ENCODE data around the gene COL5A1. TPM values are rescaled to one million over a fixed set of nuclear protein-coding genes. Genes with fewer than 3 reads are reported as not detected.

The COL5A1 gene
- total RNA-seq, 4 donors from 2014 or later, result 8.4 to 14.7 (median 11.3) TPM

DNA sequence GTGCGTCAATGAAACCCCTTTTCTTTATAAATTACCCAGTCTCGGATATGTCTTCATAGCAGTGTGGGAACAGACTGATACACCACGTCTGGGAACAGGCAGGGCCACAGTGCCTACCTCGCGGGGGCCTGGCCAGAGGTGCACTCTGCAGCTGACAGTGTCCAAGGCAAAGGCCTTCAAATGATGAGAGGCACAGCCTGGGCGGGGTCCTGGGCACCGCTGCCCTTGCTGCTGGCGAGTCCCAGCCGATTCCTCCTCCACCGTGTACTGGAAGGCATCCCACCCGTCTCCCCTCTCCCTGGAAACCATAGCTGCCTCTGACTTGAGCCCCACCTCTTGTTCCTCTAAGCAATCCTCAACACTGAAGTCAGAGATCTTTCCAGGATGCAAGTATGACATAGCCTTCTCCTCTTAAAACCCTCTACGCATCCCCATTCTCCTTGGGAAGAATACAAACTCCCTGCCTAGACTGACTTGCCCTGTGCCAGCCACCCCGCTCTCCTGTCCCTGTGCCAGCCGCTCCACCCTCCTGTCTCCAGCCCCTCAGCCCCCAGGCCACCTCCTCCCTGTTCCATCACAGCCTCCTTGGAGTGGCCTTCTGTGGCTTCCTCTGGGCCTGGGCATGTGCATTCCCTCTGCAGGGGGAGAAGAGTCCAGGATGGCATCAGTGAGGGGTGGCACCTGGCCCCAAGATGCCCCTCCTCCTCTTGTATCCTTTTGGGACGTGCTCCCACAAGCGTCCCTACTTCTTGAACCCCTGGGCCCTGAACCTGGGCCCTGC lies 8.1 kb upstream of the COL5A1 start:
- WGBS, 2 donors, result 84 to 85% methylated on average over 16 of the region's 16 CpGs
- DNase-seq (ENCODE audit: low spot score in 2 of 2), result peak in 1 of 2 donors; percentile 78
- no peak overlapping the region for H3K4me3 ChIP-seq (ENCODE audit: low read depth, poor library complexity, severe bottlenecking)

DNA sequence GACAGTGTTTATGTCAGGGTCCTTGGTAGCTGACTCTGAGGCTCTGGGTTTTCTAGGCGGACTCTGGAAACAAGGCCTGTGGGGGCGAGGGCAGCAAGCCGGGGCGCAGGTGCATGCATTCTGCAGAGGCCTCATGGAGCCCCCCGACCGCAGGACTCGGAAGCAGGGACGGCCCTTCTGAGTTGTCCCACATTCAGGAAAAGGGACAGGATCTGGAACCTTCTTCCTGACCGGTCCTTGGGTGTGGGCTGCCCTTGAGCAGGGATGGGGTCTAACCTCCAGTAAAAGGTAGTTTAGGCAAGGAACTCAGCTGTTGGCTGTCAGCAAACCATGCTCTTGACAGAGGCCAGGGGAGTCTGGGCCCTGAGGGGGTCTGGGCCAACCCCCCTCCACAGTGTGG lies 7.4 kb upstream of the COL5A1 start:
- peak in 1 of 2 donors; percentile 70 for DNase-seq (ENCODE audit: low spot score in 2 of 2)
- TF ChIP-seq POLR2A (IDR thresholded peaks at IDR 0.05), result no peak
- TF ChIP-seq, protein P1, sequence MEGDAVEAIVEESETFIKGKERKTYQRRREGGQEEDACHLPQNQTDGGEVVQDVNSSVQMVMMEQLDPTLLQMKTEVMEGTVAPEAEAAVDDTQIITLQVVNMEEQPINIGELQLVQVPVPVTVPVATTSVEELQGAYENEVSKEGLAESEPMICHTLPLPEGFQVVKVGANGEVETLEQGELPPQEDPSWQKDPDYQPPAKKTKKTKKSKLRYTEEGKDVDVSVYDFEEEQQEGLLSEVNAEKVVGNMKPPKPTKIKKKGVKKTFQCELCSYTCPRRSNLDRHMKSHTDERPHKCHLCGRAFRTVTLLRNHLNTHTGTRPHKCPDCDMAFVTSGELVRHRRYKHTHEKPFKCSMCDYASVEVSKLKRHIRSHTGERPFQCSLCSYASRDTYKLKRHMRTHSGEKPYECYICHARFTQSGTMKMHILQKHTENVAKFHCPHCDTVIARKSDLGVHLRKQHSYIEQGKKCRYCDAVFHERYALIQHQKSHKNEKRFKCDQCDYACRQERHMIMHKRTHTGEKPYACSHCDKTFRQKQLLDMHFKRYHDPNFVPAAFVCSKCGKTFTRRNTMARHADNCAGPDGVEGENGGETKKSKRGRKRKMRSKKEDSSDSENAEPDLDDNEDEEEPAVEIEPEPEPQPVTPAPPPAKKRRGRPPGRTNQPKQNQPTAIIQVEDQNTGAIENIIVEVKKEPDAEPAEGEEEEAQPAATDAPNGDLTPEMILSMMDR (IDR thresholded peaks at IDR 0.05), result no peak
- H3K4me3 ChIP-seq (ENCODE audit: low read depth, poor library complexity, severe bottlenecking), result no peak overlapping the region
- intact Hi-C loops (cut with DNase I; ENCODE audit: low total_unique reads), result no loop called here
- WGBS, 2 donors, result 84 to 97% methylated on average over 9 of the region's 9 CpGs

More for the DNA sequence above, 8.1 kb upstream of the COL5A1 start:
- intact Hi-C loops (cut with DNase I; ENCODE audit: low total_unique reads), result no loop called here
- TF ChIP-seq POLR2A (IDR thresholded peaks at IDR 0.05), result no peak
- TF ChIP-seq, protein P1 (IDR thresholded peaks at IDR 0.05), result no peak

DNA sequence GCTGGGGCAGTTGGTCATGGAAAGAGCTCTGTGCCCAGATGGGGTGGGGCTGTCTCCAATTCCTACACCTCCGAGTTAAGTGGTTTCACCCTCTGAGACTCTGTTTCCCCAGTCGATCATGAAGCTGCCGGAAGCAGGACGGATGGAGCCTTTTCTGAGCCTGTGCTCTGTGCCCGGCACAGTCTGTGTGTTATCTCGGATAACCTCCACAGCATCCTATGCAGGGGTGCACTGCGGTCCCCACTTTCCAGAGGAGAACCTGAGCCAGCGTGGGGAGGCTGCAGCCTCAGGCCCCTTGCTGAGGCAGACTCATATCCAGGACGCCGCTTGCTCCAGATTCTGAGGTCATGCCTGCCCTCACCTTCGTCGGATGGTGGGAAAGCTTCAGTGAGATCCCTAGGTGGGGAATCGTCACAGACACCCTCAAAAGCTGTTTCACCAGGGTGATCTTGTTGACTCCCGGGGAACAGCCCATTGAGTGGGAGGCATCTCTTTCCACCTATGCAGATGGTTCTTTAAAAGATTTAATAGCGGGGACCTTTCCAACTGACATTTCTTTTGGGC lies 6.9 kb upstream of the COL5A1 start:
- TF ChIP-seq, protein P1 (IDR thresholded peaks at IDR 0.05), result no peak
- TF ChIP-seq POLR2A (IDR thresholded peaks at IDR 0.05), result no peak
- H3K4me3 ChIP-seq (ENCODE audit: low read depth, poor library complexity, severe bottlenecking), result no peak overlapping the region
- DNase-seq (ENCODE audit: low spot score in 2 of 2), result peak in 1 of 2 donors; percentile 73
- intact Hi-C loops (cut with DNase I; ENCODE audit: low total_unique reads), result no loop called here
- 96 to 97% methylated on average over 15 of the region's 15 CpGs for WGBS, 2 donors

DNA sequence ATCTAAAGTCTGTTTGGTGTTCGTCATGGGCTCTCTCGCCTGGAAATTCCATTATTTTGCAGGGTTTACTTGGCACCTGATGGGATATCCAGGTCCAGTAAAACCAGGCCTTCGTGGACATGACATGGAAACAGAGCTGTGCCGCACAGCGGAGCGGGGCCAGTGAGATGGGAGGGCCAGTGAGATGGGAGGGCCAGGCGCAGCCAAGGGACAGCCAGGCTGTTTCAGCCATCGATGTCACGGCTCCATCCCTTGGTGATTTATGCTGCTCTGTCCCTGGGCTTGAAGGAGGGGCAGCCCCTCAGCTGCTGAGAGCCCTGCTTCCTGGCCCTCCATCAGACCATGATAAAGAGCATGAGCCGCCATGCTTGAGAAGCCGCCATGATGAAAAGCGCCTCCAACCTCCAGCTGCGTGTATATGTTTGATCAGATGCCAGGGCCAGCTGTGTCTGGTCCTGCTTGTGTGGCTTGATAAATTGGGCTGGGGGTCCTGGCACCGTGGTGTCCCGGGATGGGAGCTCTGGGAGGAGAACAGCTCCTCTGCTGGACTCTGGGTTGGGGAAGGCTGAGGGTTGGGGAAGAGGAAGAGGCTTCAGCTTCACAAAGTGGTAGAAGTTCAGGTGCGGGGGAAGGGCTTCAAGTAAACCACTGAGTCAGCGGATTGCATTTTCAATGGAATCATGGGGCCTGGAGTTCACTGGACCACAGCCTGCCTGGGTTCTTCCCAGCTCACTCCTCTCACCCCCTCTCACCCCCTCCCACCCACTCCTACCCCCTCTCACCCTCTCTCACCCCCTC lies 6.1 kb upstream of the COL5A1 start:
- no peak overlapping the region for H3K4me3 ChIP-seq (ENCODE audit: low read depth, poor library complexity, severe bottlenecking)
- peak in 1 of 2 donors; percentile 64 for DNase-seq (ENCODE audit: low spot score in 2 of 2)
- TF ChIP-seq, protein P1 (IDR thresholded peaks at IDR 0.05), result no peak
- TF ChIP-seq POLR2A (IDR thresholded peaks at IDR 0.05), result no peak

DNA sequence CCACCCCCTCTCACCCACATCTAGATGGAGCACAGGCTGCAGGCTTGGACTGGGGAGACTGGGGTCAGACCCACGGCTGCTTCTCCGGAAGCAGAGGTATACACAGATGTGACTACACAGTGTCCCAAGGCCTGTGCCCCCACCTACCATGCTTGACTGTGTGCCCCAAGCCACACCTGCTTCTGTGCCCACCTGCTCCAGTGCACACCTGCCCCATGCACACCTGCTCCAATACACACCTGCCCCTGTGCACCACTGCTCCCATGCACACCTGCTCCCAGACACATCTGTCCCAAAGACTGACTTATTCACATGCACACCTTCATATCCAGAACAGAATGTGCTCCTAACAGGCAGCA lies 5.5 kb upstream of the COL5A1 start:
- WGBS, 2 donors, result 88 to 96% methylated on average over 2 of the region's 2 CpGs
- intact Hi-C loops (cut with DNase I; ENCODE audit: low total_unique reads), result no loop called here
- DNase-seq (ENCODE audit: low spot score in 2 of 2), result peak in 1 of 2 donors; percentile 43
- no peak overlapping the region for H3K4me3 ChIP-seq (ENCODE audit: low read depth, poor library complexity, severe bottlenecking)
- TF ChIP-seq POLR2A (IDR thresholded peaks at IDR 0.05), result no peak
- TF ChIP-seq, protein P1 (IDR thresholded peaks at IDR 0.05), result no peak

More for the DNA sequence above, 6.1 kb upstream of the COL5A1 start:
- intact Hi-C loops (cut with DNase I; ENCODE audit: low total_unique reads), result no loop called here
- WGBS, 2 donors, result 90 to 92% methylated on average over 17 of the region's 17 CpGs
